ENCODE results near the gene KCNJ9.

The KCNJ9 gene

DNA sequence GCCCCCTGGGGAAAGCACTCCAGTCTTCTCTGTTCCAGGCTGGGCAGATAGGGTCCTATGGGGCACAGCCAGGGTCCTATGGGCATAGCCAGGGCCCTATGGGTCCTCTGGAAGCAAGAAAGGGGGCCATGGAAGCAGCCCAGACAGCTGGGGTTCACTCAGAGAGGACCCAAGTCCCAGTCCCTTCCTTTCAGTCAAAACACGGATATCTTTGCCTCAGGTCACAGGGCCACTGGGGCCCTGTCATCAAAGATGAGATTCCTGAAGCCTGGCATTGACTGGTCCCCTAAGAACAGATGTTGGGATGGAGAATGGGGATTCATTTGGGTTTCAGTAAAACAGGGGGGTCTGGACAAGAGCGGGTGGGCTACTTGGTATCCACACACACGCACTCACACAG lies 8.5 kb downstream of the KCNJ9 start:
- no peak for DNase-seq

DNA sequence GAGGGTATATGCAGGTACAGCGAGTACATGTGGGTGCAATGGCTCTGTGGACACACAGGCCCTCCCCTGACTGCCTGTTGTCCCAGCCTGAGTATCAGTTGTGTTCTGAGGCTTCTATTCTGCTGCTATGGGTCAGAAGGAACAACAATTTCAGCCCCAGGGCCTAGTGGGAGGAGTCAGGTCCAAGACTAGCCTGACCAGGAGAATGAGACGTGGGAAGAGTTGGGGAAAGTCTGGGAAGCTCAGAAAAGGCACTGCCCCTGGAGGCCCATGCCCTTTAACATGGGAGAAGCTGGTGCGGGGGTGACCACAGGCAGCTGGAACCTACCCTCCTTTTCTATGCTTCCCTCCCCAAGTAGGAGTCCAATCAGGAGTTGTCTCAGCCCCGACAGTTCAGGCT lies 9.4 kb downstream of the KCNJ9 start:
- no peak for DNase-seq

DNA sequence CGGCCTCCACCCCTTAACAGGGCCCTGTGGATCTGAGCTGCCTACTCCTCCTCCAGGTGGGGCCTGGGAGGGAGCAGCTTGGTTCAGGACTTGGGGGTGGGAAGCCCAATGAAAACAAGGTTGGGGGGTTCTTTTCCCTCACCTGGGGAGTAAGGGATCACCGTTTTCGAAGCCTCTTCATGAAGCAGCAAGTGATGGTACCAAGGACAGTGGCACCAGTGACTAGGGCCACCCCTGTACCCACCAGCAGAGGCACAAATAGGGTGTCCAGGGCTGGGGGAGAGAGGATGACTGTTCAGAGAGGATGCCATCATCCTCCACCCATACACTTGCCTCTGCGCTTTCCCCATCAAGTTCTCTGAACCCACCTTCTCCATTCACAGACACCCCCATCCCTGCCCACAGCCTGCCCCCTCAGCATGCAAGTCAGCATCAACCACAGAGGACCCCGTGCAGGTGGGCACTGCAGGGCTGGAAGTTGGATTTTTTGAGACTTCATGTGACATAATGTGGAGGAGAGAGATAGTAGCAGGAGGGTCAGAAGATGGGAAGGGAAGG lies 10.4 kb downstream of the KCNJ9 start:
- DNase-seq = no peak

DNA sequence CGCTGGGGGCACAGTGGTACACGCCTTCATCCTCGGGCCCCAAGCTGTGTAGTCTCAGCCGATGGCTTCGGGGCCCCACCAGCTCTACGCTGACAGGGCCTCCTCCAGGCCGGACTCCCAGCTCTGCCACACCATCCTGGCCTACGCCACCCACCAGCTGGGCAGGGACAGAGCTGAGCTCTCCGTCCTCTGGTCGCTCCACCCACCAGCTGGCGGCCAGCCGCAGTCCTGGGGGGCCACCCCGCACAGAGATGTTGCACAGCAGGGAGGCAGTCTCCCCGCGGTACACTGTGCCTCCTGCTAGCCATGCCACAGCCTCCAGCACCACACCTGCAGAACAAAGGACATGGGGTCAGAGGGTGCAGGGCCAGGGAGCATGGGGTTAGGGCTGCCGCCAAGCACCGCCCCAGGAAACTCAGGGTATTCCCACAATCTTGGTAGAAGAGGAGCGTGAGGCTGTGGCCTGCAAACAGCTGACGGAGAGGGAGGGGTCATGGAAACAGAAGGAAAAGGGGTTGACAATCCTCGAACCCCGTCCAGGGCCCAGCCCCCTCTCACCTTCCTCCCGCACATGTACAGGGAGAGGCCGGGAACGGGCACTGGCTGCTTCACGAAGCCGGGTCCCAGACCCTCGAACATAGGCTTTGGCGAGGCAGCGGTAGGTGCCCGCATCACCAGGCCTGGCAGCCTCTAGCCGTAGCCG lies 11.2 kb downstream of the KCNJ9 start:
- DNase-seq = no peak

DNA sequence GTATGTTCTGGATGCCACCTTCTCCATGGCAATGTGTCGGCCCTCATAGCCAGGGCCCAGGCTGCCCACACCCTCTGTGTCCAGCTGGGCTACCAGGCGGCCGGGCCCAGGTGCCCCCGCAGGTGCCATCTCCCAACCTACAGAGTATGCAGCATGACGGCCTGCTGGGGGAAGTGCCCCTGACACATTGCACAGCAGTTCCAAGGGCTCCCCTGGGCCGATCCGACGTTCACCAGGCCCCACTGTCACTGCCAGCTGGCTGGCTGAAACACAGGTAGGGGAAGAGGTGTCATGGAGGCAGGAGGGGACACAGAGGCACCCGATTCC lies 11.7 kb downstream of the KCNJ9 start:
- no peak for DNase-seq

DNA sequence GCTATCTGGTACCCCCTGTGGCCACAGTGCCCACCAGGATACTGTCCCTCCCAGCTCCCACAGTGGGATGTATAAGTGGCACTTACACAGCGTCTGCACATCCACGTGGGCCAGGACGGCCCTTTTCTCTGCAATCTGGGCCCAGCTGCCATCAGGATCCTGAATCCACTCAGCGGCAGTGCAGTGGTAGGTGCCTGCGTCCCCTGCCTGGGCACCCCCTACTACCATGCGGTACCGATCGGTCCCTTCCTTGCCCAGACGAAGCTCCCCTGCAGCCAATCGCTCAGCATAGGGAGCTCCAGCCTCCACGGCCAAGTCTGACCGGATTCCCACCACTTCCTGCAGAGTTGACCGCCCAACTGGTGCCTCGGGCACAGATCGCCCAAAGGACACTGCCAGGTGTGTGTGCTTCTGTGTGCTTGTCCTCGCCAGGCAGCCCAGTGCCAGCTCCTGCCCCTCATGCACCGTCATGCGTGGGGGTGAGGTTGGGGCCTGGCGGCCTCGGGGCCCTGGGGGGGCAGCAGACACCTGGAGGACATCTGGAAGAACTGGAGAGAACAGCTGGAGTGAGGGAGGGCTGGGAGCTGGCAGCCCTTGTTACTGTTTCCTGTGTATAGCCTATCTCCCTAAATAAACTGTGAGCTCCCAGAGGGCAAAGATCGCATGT lies 12.4 kb downstream of the KCNJ9 start:
- DNase-seq = no peak

DNA sequence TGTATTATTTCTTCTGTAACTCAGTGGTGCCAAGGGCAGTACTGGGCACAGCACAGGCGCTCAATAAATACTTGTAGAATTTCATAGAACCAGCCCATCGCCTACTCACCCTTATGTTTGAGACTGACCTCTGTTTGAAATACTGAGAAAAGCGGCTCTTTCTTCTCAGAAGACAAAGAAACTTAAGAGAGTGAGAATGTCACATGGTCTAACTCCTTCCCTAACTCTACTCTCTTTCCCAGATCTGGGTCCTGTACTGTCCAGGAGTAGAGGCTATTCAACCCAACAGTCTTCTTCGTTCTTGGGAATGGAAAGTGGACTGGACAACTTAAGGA lies 12.9 kb downstream of the KCNJ9 start:
- no peak for DNase-seq

DNA sequence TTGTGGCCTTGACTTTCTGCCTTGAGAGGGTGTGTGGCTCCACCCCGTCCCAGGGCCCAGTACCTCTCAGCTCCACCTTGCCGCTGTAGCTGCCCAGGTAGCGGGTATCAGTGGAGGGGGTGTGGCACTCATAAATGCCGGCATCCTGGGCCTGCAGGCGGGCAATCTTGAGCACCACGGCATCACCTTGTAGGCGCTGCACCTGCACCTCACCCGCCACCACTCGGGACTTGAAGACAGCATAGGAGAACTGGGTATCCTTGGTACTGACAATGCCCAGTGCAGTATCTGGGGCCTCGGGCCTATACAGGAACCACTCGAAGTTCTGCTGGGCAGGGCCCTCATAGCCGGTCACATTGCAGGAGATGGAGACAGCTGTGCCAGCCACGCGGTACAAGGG lies 13.5 kb downstream of the KCNJ9 start:
- no peak for DNase-seq

DNA sequence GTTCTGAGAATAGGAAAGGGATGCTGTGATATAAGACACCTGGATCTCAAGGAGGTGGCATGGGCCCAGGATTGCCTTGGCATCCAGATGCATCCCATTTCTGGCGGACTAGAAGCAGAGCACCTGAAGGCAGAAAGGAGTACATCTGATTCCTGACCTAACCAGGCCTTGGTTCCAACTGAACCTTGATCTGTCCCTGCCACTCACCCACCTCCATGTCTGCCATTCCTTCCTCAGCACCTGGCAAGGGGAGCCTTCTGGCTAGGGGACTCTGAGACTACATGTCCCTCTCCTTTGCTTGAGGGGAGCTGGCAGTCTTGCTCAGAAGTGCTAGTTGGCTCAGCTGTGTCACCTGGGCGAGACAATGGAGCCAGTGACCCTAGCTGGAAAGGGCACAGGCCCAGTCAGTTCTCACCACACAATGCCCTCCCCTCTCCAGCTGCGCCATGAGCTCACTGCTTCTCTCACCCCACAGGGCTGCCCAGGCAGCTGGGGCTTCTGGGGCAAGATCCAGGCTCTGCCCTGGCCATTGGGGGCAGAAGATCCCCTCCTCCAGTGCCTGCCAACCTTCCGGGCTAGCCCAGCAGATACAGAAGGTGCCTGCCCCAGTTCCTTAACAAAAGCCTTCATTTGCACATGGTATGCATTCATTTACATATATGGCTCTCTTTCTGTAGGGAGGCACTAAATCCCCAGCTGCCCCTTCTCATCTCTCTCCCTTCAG lies 14.2 kb downstream of the KCNJ9 start:
- no peak for DNase-seq

DNA sequence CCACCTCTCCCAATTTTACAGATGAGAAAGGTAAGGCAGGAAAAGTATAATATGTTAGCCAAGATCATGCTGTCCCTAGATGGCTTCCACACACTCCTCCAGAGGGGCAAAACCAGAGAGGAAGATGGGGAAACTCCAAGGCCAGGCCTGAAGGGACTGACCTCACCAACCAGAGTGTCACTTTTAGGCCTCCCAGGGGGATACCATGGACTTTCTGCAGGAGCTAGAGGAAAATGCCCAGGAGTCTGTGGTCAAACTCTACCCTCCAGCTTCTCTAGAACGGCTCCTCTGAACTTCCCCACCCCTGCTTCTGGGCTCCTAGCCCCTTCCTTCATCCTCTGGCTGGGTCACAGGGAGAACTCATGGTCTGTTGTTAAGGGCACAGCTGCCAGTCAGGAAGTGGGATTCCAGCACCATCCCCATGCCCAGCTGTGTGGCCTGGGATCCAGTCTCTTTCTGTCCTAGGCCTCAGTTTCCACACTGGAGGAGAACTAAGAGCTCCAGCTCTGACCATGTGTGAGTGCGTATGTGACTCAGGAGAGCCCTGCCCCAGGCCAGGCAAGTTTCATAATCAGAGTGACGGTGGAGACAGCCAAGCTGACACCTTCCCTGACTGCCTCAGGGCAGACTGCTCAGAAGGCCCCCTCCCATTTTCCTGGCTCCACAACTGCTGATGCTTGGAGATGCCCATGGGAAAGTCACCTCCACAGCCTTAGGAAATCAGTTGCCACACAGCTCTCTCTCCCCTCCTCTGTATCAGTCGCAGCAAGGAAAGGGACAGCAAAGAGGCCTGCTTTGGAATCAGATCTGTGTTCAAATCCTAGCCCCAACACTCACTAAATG lies 15.2 kb downstream of the KCNJ9 start:
- peak; percentile 24 for DNase-seq

DNA sequence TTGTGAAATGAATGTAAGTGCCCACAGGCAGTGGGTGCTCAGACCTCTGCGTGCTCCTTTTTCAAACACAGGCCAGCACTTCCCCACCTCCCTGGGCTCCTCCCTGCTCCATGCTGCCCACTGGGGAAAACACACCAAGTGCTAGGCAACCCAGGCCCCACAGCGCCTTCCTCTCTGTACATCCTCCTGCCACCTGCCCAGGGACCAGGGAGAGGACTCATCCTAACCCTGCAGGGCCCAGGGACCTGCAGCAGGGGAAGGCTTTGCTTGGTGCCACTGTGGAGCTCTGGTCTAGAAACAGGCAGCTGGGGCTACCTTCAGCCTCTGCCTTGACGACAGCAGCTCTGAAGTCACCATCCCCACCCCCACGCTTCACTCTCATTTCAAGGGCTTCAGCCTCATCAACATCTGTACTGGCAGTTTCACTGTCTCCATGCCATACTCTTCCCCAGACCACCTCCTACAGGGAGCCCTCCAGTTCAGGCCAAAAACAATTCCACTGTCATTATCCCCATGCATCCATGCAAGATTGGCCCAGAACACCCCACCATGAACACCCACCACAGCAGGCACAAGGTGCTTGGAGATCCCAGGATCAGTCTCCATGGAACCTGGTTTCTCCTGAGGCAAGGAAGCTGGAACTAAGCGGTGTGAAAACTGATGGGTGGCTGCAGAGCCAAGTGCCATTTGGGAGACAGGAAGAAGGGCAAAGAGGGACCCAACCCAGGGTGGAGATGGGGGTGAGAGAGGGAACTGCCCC lies 16.0 kb downstream of the KCNJ9 start:
- peak; percentile 29 for DNase-seq

DNA sequence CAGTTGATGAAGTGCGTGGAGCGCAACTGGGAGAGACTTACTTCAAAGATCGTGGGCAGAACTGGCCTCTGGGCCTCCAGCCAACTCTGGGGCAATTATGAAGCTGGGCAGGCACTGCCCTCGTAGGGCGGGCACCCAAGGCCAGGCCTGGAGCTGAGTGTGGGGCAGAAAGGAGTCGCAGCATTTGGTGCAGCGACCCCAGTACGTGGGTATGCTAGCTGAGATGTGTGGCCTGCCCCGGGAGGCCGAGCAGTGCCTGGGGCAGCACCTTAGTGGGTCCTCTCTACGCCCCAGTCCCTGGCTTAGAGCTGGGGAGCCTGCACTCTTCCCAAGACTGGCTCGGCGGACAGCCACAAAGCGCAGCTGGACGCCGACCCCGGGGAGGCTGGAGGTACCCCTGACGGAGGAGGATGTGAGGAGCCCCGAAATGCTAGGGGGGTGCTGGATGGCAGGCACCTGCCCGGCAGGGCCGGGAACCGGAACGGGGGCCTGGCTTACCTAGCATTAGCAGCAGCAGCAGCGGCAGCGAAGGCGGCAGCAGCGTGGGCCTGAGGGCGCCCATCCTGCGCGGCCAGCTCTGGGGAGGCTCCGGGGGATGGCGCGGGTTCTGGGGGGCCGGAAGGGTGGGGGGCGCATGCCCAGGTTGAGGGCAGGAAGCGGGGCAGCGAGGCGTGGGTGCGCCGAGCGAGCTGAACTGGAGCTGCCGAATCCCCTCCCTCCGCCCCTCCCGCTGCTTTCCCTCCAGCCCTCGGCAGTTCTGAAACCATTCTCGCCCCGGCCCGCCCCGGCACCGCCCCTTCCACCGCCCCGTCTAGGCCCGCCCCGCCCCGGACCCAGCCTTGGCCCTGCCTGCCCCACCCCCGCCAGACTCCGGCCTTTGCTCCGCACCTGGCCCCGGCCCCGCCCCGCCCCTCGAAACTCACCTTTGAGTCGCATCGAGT lies 16.8 kb downstream of the KCNJ9 start, which contains the start of gene IGSF8:
IGSF8 (minus strand) TSS at position 709 of the 941 bp plus-strand sequence; CDS start at position 562, 147 bp downstream.
- DNase-seq = peak; percentile 93

DNA sequence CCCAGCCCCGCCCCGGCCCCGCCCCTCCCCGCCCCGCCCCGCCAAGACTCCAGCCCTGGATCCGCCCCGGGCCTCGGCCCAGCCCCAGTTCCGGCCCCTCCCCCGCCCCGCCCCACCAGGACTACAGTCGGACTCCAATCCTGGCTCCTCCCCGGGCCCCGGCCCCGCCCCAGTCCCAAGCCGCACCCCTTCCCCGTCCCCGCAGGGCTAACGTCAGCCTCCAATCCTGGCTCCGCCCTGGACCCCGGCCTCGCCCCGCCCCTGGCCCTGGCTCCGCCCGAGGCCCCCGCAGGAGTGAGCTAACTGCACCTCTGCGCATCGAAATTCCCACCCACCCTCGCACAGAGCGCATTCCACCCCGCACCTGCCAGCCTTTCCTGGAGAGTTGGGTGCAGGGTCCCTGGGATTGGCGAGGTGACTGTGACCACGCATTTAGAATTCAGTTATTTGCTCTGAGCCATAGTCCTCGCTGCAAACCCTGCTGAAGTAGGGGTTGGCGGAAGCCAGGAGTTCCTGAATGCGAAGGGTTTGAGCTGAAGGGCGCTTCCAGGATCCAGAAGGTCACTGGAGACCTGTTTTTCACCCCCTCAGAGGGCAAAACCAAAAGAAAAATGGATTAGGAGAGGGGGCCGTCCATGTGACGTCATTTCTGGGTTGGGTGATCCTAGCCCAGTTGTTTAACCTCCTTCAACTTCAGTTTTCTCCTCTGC lies 17.7 kb downstream of the KCNJ9 start:
- DNase-seq = peak; percentile 99

DNA sequence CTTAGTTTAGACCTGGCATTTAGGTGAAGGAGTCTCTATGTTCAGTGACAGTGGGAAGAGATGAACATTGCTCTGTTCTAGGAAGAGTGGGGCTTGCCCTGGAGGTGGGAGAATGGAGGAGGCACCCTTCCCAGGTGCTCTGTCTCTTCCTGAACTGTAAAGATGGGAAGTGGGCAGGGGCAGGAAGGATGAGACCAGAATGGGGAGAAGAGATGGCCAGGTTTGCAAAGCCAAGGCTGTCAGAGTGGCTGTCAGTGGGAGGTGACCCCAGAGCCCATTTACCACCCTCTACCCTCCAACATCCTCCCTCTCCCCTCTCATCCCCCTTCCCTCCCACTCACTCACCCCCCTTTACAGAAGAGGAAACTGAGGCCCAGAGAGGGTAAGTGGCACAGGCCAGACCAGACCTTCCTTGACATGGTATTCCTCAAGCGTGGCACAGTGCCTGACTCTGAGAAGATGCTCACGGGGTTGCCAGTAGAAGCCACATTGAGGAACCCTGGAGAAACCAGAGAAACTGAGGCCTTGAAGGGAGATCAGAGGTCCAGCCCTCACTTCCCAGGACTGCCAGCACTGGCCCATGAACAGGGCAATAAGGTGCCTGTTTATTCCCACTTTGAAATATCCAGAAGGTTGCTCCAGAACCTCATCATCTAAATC lies 18.5 kb downstream of the KCNJ9 start:
- no peak for DNase-seq

DNA sequence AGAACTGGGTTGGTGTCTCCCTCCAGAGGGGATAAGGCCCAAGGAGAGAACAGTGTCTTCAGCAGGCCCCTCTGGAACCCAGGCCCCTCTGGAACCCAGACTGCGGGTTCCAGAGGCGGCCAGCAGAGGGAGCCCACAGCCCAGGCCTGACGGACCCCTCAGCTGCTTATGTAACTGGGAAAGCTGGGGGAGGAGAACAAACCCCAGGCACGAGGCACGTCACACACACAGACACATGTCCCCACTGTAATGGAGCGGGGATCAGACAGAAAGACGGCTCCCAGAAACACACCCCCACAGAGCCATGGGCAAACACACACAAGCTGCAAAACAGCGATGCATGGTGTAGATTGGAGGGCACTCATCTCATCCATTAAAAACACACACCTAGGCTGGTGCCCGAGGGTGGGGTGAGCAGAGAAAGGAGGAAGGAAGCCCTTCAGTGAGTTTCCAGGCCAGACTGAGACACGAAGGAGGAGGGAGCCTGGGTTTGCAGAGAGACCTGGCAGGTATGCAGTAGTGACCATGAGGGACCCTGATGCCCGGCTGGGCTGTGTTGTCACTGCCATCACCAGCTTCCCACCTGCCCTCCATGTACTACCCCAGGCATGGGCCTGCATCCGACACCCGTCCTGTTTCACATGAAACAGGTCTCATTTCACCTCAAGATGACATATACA lies 19.8 kb downstream of the KCNJ9 start:
- DNase-seq = peak; percentile 79

DNA sequence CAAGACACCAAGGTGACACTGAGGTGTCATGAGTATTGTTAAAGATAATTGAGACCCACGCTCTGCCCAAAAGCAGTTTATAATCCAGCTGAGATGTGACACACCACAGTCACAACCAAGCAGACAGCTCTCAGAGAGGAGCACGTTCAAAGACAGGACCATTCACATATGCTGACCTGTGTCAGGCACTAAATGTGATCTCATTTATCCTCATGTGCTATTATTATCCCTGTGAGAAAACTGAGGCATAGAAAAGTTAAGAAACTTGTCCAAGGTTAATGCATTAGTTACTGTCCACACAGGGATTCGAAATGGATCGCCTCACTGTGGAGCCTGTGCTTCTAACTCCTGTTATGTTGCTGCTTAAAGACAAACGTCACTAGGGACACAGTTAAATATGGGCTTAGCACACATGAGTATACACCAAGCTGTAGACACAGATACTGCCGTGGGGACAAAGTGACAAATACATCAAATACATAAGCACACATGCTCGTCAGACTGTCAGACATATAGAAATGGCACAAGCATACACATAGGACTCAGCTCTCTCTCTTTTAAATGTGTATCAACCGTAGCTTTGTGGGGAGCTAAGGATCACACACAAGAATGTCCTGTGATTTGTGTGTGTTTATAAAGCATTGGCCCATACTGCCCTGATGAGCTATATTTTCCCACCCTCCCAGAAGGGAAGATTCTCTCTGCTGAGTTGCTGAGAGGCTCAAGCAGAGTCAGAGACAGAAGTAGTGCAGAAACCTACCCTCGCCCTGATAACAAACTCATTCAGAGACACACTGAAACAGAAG lies 20.6 kb downstream of the KCNJ9 start:
- no peak for DNase-seq

DNA sequence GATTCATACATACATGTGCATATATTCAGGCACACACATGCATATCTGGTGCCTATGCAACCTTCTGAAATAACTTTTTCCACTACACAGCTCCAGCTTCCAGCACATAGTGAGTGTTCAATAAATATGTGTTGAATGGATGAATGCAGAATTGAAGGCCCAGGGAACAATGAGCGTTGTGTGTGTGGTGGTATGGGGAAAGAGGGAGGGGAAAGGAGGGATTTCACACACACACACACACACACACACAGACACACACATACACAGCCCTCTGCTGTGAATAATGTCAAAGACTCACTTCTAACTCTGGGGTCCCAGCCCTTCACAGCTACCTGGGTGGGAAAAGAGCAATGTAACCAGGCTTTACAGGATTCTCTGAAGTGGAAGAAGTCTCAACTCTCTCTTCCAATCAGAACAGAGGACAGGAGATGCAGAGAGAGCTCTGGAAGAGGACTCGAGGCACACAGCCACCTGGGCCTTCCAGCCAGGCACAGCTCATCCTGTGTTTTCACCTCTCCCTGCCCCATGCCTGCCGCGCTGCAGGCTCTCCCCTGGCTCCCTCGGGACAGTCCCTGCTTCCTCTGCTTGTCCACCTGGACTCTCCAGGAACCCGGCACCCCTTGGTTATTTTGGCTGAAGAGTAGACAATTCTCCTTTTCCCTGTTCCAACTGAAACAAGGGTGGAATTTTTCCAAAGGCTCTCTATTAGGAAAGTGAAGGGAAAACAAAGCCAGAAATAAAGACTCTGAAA lies 22.5 kb downstream of the KCNJ9 start:
- DNase-seq = no peak

DNA sequence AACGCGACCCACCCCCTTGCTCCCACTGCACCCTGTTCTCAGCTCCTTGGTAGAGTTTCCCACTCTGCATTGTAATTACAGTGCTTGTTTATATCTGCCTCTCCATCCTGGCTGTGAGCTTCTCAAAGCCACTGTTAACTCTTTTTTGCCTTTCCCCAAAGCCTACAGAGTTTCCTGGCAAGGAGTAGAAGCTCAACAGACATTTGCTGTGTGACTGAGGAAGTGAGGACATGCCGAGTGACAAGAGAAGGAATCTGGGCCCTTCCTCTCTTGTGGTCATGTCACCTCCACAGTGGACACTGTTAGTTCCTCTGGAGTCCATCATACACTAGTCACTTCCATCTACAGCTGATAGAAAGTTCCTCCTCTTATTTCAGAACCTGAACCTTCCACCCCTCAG lies 23.1 kb downstream of the KCNJ9 start:
- DNase-seq = no peak

All from activated CD4-positive, alpha-beta T cell treated with anti-CD3 and anti-CD28 coated beads, Interleukin-2, Interleukin-6, amounts not matched to agents 100 ng/mL and 50 ng/mL, durations not matched to agents 16 hours and 8 hours (primary cell).